OCI-LY1 (cell line): ENCODE measurements around the gene RAB7B.

Experiments used
- CTCF ChIP-seq: fragments of 200-600 bp; sonication (generic), shearing (Covaris generic); IDR thresholded peaks from 2 replicates; pipeline ENCODE4 v1.5.1; 2017; ENCODE audit warnings: mild to moderate bottlenecking, antibody characterized with exemption, low read length, moderate library complexity, mixed read lengths
- EZH2 ChIP-seq: fragments of 200-600 bp; sonication (generic), shearing (Covaris generic); IDR thresholded peaks from 2 replicates; pipeline ENCODE4 v1.8.0; 2017; ENCODE audit warnings: borderline replicate concordance, mixed run types, mild to moderate bottlenecking, antibody characterized with exemption, low read length, moderate library complexity, mixed read lengths

DNA sequence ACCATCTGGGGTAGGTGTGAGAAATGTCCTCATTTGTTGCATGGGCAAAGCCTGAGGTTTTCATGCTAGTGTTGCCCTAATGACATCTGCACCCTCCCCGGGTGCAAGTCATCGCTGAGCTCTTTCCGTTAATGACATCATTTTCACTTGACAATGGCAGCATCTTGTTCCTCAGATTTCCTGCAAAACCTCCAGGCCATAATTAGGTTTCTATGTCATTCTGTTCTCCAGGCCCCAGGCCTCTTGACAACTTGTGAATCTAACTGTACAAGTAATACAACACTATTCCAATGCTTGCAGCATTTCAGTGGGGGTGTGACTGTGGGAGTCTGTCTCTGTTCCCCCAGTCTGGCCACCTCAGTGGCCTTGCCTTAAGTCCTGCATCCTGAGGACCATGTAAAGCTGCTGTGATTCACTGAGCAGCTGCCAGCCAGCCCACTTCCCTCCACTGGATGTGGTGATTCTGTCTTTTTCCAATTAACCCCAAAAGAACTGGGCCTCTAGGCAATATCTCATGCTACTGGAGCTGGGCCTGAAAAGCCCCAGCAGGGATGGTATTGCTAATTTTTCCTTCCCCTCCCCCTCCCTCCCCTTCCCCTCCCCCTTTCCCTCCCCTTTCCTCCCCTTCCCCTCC lies 22.8 kb downstream of the RAB7B start:
- no peak for TF ChIP-seq CTCF
- no peak for TF ChIP-seq EZH2
